ENCODE data around the gene ATAD3A.
"Not testable (repeated sequence)": the region's sequence is repeated elsewhere in the genome, so short reads cannot be mapped to it uniquely, and the experiment has no call there.

GRCh38 chr1:1509465-1509850, 2.5 kb upstream of the ATAD3A start:
- TF ChIP-seq CTCF (IDR thresholded peaks at IDR 0.05; ENCODE audit: low read depth, low read length, poor library complexity, severe bottlenecking); EZH2phosphoT487 (IDR thresholded peaks at IDR 0.05; ENCODE audit: borderline replicate concordance, low read length): not testable (repeated sequence)
